Osteocyte (in vitro differentiated cells): ENCODE results near the gene FUT6. TPM values are rescaled to one million over a fixed set of nuclear protein-coding genes. Genes with fewer than 3 reads are reported as not detected.

ENCODE experiments used
- DNase-seq: peaks from one replicate; pipeline ENCODE4 v3.0.0; 2021; ENCODE audit warnings: mixed read lengths; ENCODE audit not compliant: unreplicated experiment; ENCODE audit errors: extremely low spot score
- H3K27ac Mint-ChIP-seq: one replicate; pipeline ENCODE4 v1.8.0; 2021; ENCODE audit warnings: mild to moderate bottlenecking, mixed read lengths; ENCODE audit not compliant: unreplicated experiment
- H3K27me3 Mint-ChIP-seq: one replicate; pipeline ENCODE4 v1.8.0; 2021; ENCODE audit warnings: mixed read lengths; ENCODE audit not compliant: unreplicated experiment
- H3K36me3 Mint-ChIP-seq: one replicate; pipeline ENCODE4 v1.8.0; 2021; ENCODE audit warnings: mixed read lengths; ENCODE audit not compliant: unreplicated experiment
- H3K4me1 Mint-ChIP-seq: one replicate; pipeline ENCODE4 v1.8.0; 2021; ENCODE audit warnings: mixed read lengths; ENCODE audit not compliant: unreplicated experiment
- H3K4me3 Mint-ChIP-seq: one replicate; pipeline ENCODE4 v1.8.0; 2021; ENCODE audit warnings: mild to moderate bottlenecking, moderate library complexity, mixed read lengths; ENCODE audit not compliant: unreplicated experiment
- H3K9me3 Mint-ChIP-seq: one replicate; pipeline ENCODE4 v1.8.0; 2021; ENCODE audit warnings: mixed read lengths; ENCODE audit not compliant: unreplicated experiment
- CTCF ChIP-seq: fragments of 200-600 bp; sonication (generic); IDR thresholded peaks from 2 replicates; pipeline ENCODE4 v1.5.0; 2021; ENCODE audit warnings: antibody characterized with exemption, mild to moderate bottlenecking, moderate library complexity
- total RNA-seq: library from RNA; stranded (reverse); gene quantifications from 2 replicates; pipeline ENCODE4 v1.2.1, GENCODE V29; 2021

Gene FUT6
- total RNA-seq, 1 donor from 2014 or later: not detected

- no peak for DNase-seq
- Mint-ChIP-seq H3K36me3 (no peaks in the 10 kb centered on the region), H3K27me3 (peaks cover 23% of the 10 kb centered on the region), H3K27ac (no peak overlapping the region), H3K4me3 (no peak overlapping the region), H3K9me3 (no peaks in the 10 kb centered on the region), H3K4me1 (no peaks in the 10 kb centered on the region)
- TF ChIP-seq CTCF: no peak
These were observed 22.3 kb downstream of the FUT6 start for GRCh38 chr19:5817218-5817617.

GRCh38 chr19:5814852-5815246, 24.7 kb downstream of the FUT6 start:
- no peaks in the 10 kb centered on the region for H3K4me1 Mint-ChIP-seq
- no peaks in the 10 kb centered on the region for H3K36me3 Mint-ChIP-seq
- TF ChIP-seq CTCF: no peak
- no peak overlapping the region for H3K27ac Mint-ChIP-seq
- no peaks in the 10 kb centered on the region for H3K9me3 Mint-ChIP-seq
- H3K27me3 Mint-ChIP-seq: peaks cover 21% of the 10 kb centered on the region
- H3K4me3 Mint-ChIP-seq: no peak overlapping the region
- DNase-seq: no peak

GRCh38 chr19:5814123-5814851, 25.2 kb downstream of the FUT6 start:
- H3K4me1 Mint-ChIP-seq: no peaks in the 10 kb centered on the region
- H3K27ac Mint-ChIP-seq: no peak overlapping the region
- DNase-seq: no peak
- no peak overlapping the region for H3K4me3 Mint-ChIP-seq
- H3K9me3 Mint-ChIP-seq: no peaks in the 10 kb centered on the region
- no peaks in the 10 kb centered on the region for H3K36me3 Mint-ChIP-seq
- H3K27me3 Mint-ChIP-seq: peaks cover 21% of the 10 kb centered on the region
- no peak for TF ChIP-seq CTCF

GRCh38 chr19:5811117-5811516, 28.4 kb downstream of the FUT6 start:
- Mint-ChIP-seq H3K4me1 (no peaks in the 10 kb centered on the region), H3K36me3 (no peaks in the 10 kb centered on the region), H3K9me3 (no peaks in the 10 kb centered on the region), H3K27ac (no peak overlapping the region), H3K27me3 (peaks cover 21% of the 10 kb centered on the region), H3K4me3 (no peak overlapping the region)
- no peak for DNase-seq
- no peak for TF ChIP-seq CTCF

GRCh38 chr19:5809469-5809868, 30.0 kb downstream of the FUT6 start:
- no peak for DNase-seq
- peaks cover 2% of the 10 kb centered on the region for H3K4me1 Mint-ChIP-seq
- H3K4me3 Mint-ChIP-seq: no peak overlapping the region
- TF ChIP-seq CTCF: no peak
- H3K27ac Mint-ChIP-seq: no peak overlapping the region
- peaks cover 22% of the 10 kb centered on the region for H3K27me3 Mint-ChIP-seq
- H3K36me3 Mint-ChIP-seq: no peaks in the 10 kb centered on the region
- H3K9me3 Mint-ChIP-seq: no peaks in the 10 kb centered on the region
